Activated effector memory CD4-positive, alpha-beta T cell treated with Interleukin-2 at 50 U/mL for 16 hours (primary cell): Measurements from ENCODE around the gene ZNF844.
A peak's percentile ranks its signal among the peaks of the same experiment; 100 is the strongest.
"Not testable (repeated sequence)": the region's sequence is repeated elsewhere in the genome, so short reads cannot be mapped to it uniquely, and the experiment has no call there.

Experiments used
- DNase-seq: peaks from one replicate; pipeline ENCODE4 v3.0.0-alpha.2; 2020

The ZNF844 gene

GRCh38 chr19:12064590-12065538 is at the start of gene ZNF844:
Gene ZNF844 (plus strand): TSS chr19:12064731. CDS start chr19:12064874, 143 bp downstream.
- DNase-seq, result peak; percentile 62

- no peak for DNase-seq
These were observed 49.3 kb upstream of the ZNF844 start for GRCh38 chr19:12015015-12015752.

GRCh38 chr19:12015753-12016116 is 48.8 kb upstream of the ZNF844 start:
- DNase-seq, result no peak

GRCh38 chr19:12034198-12034597 is 30.3 kb upstream of the ZNF844 start:
- no peak for DNase-seq

- no peak for DNase-seq
These were observed 29.9 kb upstream of the ZNF844 start for GRCh38 chr19:12034620-12035019.

GRCh38 chr19:12035220-12036172 is 29.0 kb upstream of the ZNF844 start, which contains the start of gene ZNF433:
Gene ZNF433 (minus strand): TSS chr19:12035679. CDS start chr19:12035539, 140 bp downstream.
- peak; percentile 36 for DNase-seq

GRCh38 chr19:12042893-12043292 is 21.6 kb upstream of the ZNF844 start:
- DNase-seq, result no peak

- no peak for DNase-seq
These were observed 20.6 kb upstream of the ZNF844 start for GRCh38 chr19:12043752-12044422.

GRCh38 chr19:12047868-12048267 is 16.7 kb upstream of the ZNF844 start:
- no peak for DNase-seq

- DNase-seq, result no peak
These were observed 12.4 kb upstream of the ZNF844 start for GRCh38 chr19:12052091-12052496.

GRCh38 chr19:12052497-12053169 is 11.9 kb upstream of the ZNF844 start, which contains the start of gene ZNF878:
Gene ZNF878 (minus strand): TSS chr19:12052961. CDS start chr19:12052801, 160 bp downstream.
- peak; percentile 15 for DNase-seq

- no peak for DNase-seq
These were observed 8.7 kb upstream of the ZNF844 start for GRCh38 chr19:12055784-12056183.

- DNase-seq, result no peak
These were observed 11.1 kb downstream of the ZNF844 start for GRCh38 chr19:12075538-12076139.

GRCh38 chr19:12076331-12076730 is 11.8 kb downstream of the ZNF844 start:
- not testable (repeated sequence) for DNase-seq

- DNase-seq, result no peak
These were observed 12.8 kb downstream of the ZNF844 start for GRCh38 chr19:12077375-12077774.

GRCh38 chr19:12083336-12083735 is 18.8 kb downstream of the ZNF844 start:
- not testable (repeated sequence) for DNase-seq

- no peak for DNase-seq
These were observed 20.7 kb downstream of the ZNF844 start for GRCh38 chr19:12085074-12085818.

- DNase-seq, result peak; percentile 23
These were observed 26.3 kb downstream of the ZNF844 start for GRCh38 chr19:12090807-12091206.

GRCh38 chr19:12092065-12092867 is 27.7 kb downstream of the ZNF844 start:
- peak; percentile 8 for DNase-seq
